Lung (tissue), 12 donors: ENCODE results near the gene PTPN3. TPM values are rescaled to one million over a fixed set of nuclear protein-coding genes. Genes with fewer than 3 reads are reported as not detected.

Experiments used
- ATAC-seq: fragments of 200-7000 bp; cut with Tn5 transposase; one replicate; pipeline ENCODE4 v1.9.1; 2020; ENCODE audit warnings: moderate number of reproducible peaks; ENCODE audit not compliant: insufficient read depth, low FRiP score
- DNase-seq, 3 donors: peaks; one replicate each; pipeline ENCODE4 v3.0.0-alpha.2; 2013 to 2017
- H3K27ac ChIP-seq, 2 donors: one replicate each; pipeline ENCODE4 v1.5.1; 2013; ENCODE audit warnings: mild to moderate bottlenecking in 2 of 2, moderate library complexity in 2 of 2, control low read depth in 1 of 2, inconsistent platforms in 1 of 2, low read depth in 1 of 2, low read length in 1 of 2
- H3K27me3 ChIP-seq, 3 donors: one replicate each; pipeline ENCODE4 v1.5.1; 2013; ENCODE audit warnings: low read length in 2 of 3; ENCODE audit not compliant: control insufficient read depth in 3 of 3, insufficient read depth in 3 of 3
- H3K36me3 ChIP-seq, 4 donors: one replicate each; pipeline ENCODE4 v1.5.1; 2013; ENCODE audit warnings: low read length in 4 of 4, mild to moderate bottlenecking in 1 of 4, moderate library complexity in 1 of 4; ENCODE audit not compliant: control insufficient read depth in 4 of 4, insufficient read depth in 4 of 4
- H3K4me1 ChIP-seq, 5 donors: one replicate each; pipeline ENCODE4 v1.5.1; 2013; ENCODE audit warnings: low read length in 5 of 5, mild to moderate bottlenecking in 2 of 5, moderate library complexity in 1 of 5; ENCODE audit not compliant: control insufficient read depth in 5 of 5, insufficient read depth in 5 of 5
- H3K4me3 ChIP-seq: one replicate; pipeline ENCODE4 v1.5.1; 2013; ENCODE audit warnings: mild to moderate bottlenecking, control low read depth, moderate library complexity
- H3K9ac ChIP-seq, 2 donors: one replicate each; pipeline ENCODE4 v1.5.1; 2013; ENCODE audit warnings: low read length in 2 of 2, control low read depth in 1 of 2; ENCODE audit not compliant: insufficient read depth in 1 of 2
- H3K9me3 ChIP-seq, 4 donors: one replicate each; pipeline ENCODE4 v1.5.1; 2013; ENCODE audit warnings: low read length in 3 of 4, mild to moderate bottlenecking in 1 of 4, moderate library complexity in 1 of 4; ENCODE audit not compliant: control insufficient read depth in 4 of 4, insufficient read depth in 3 of 4
- WGBS, 2 donors: extraction: QIAGEN DNeasy Blood & Tissue Kit; methylation state at CpG; one replicate each; pipeline ENCODE4 v1.1.7; 2013; 5-methylcytosine and 5-hydroxymethylcytosine counted together
- polyA plus RNA-seq, 2 donors: library from polyadenylated mRNA; stranded (reverse); fragments of 200-250 nt; gene quantifications; one replicate each; pipeline ENCODE4 v1.2.1, GENCODE V29; 2013
- total RNA-seq, 2 donors: library from RNA; depleted of rRNA in 1 of 2; stranded (reverse); fragments of >200 nt in 1 of 2; gene quantifications; one replicate each; pipeline ENCODE4 v1.2.1, GENCODE V29; 2014 to 2021
- TF ChIP-seq, protein P1 (sequence below): IDR thresholded peaks from 2 replicates; pipeline ENCODE4 v1.5.1; 2012; ENCODE audit warnings: mild to moderate bottlenecking; ENCODE audit errors: control extremely low read depth, extremely low read depth
- donor health status: control.
- donor health status: control.
- donor health status: Bipolar disorder and iron deficiency.
- donor health status: healthy.
- donor health status: DM: yes; HTN: yes; CAD: no.

Gene PTPN3
- total and polyA plus RNA-seq, 4 donors: 5.7 to 16.9 (median 11.2) TPM

GRCh38 chr9:109447329-109448076 lies 50.6 kb downstream of the PTPN3 start:
- Histone ChIP-seq H3K4me1 (no peaks in the 10 kb centered on the region), H3K27ac (no peak overlapping the region), H3K9ac (no peak overlapping the region), H3K36me3 (no peaks in the 10 kb centered on the region), H3K4me3 (no peak overlapping the region), H3K27me3 (no peaks in the 10 kb centered on the region), H3K9me3 (no peaks in the 10 kb centered on the region)
- WGBS, 2 donors: 44 to 75% methylated on average over 6 of the region's 6 CpGs
- DNase-seq: no peak
- TF ChIP-seq, protein P1, sequence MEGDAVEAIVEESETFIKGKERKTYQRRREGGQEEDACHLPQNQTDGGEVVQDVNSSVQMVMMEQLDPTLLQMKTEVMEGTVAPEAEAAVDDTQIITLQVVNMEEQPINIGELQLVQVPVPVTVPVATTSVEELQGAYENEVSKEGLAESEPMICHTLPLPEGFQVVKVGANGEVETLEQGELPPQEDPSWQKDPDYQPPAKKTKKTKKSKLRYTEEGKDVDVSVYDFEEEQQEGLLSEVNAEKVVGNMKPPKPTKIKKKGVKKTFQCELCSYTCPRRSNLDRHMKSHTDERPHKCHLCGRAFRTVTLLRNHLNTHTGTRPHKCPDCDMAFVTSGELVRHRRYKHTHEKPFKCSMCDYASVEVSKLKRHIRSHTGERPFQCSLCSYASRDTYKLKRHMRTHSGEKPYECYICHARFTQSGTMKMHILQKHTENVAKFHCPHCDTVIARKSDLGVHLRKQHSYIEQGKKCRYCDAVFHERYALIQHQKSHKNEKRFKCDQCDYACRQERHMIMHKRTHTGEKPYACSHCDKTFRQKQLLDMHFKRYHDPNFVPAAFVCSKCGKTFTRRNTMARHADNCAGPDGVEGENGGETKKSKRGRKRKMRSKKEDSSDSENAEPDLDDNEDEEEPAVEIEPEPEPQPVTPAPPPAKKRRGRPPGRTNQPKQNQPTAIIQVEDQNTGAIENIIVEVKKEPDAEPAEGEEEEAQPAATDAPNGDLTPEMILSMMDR: no peak
- ATAC-seq: no peak

DNA sequence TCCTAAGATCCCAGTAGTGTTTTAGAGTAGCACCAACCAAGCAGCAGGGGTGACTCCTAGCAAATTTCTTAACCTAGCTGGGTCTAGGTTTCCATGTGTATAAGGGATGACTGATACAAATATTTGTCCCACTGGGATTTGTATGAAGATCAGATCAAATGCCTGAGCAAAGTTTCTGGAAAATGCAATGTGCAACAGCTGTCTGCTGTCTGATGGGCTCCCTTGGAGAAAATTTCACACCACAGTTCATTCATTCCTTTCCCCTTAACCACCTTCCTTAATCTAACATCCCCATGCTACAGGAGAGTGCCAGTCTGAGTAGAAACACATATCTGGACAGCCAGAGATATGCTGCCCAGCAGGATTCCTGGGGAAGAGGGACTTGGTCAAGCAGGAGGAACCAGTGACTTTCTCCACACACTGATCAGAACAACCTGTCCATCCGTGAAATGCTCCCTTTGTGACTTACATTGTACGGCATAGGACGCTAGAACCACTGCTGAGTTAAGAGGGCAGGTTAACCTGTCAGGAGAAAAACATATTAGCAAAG lies 53.3 kb downstream of the PTPN3 start:
- DNase-seq: no peak
- Histone ChIP-seq H3K4me3 (no peak overlapping the region), H3K36me3 (no peaks in the 10 kb centered on the region), H3K9ac (no peak overlapping the region), H3K27me3 (no peaks in the 10 kb centered on the region), H3K4me1 (peaks cover 0 to 3% (median 0%) of the 10 kb centered on the region in 5 donors), H3K9me3 (no peaks in the 10 kb centered on the region), H3K27ac (no peak overlapping the region)
- ATAC-seq: no peak
- TF ChIP-seq, protein P1: no peak
- 83% methylated on average over 3 of the region's 3 CpGs for WGBS, 2 donors

- Histone ChIP-seq H3K27me3 (no peaks in the 10 kb centered on the region), H3K4me1 (peaks cover 0 to 3% (median 0%) of the 10 kb centered on the region in 5 donors), H3K27ac (no peak overlapping the region), H3K9me3 (no peaks in the 10 kb centered on the region), H3K4me3 (no peak overlapping the region), H3K36me3 (no peaks in the 10 kb centered on the region), H3K9ac (no peak overlapping the region)
- DNase-seq (no peak), ATAC-seq (no peak)
- 79 to 85% methylated on average over 2 of the region's 2 CpGs for WGBS, 2 donors
- TF ChIP-seq, protein P1: no peak
Measured at GRCh38 chr9:109442716-109443115, 55.4 kb downstream of the PTPN3 start.
